ENCODE results near the gene INSR. TPM values are rescaled to one million over a fixed set of nuclear protein-coding genes. Genes with fewer than 3 reads are reported as not detected.

The INSR gene
- total and polyA plus RNA-seq, 10 of the 15 experiments (the other 5 are each of a cell fraction or from before 2014, with no cell fraction given) = 4.2 to 34.9 (median 13.6) TPM

DNA sequence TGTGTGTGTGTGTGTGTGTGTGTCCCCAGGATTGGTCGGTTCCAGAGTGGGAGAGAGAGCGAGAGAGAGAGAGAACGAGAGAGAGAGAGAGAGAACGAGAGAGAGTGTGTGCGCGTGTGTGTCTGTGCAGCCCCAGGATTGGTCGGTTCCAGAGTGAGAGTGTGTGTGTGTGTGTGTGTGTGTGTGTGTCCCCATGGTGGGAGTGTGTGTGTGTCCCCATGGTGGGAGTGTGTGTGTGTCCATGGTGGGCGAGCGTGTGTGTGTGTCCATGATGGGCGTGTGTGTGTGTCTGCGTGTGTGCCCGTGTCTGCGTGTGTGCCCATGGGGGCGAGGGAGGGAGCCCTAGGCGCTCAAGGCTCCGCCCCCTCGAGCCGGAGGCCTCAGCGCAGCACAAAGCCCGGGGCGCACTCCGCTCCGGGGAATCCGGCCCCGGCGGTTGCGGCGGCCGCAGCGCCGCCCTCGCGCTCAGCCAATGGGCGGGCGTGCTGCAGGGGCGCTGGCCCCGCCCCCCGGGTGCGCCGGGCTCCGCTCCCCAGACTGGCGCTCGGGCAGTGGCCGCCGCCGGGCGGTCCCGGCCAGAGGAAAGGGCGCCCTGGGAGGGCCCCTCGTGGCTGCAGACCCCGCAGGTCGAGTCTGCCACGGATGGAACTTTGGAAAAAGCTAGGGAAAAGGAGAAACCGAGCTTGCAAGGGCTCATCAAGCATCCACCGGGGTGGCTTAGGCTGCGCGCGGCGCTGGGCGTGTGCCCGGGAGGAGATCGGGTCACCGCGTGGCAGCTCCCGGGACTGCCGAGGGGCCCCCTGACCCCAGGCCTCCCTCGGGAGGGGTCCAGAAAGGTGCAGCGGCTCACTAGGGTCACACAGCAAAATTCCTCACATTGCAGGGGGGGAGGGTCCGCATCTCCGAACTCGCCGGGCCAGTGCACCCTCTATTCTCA lies 96.2 kb downstream of the INSR start (continued):
- TF ChIP-seq PKNOX1 (IDR thresholded peaks at IDR 0.05) (peak; percentile 52), NFYA (IDR thresholded peaks at IDR 0.05; ENCODE audit: borderline replicate concordance, low read depth, low read length) (no peak), SIN3A (IDR thresholded peaks at IDR 0.05; ENCODE audit: low read depth, low read length) (peak; percentile 69; the same call in 1 of the 2 replicates), CREM (IDR thresholded peaks at IDR 0.05; ENCODE audit: low read depth) (peak; percentile 14), HDAC2 (IDR thresholded peaks at IDR 0.05) (no peak), CREB1 (IDR thresholded peaks at IDR 0.05; ENCODE audit: low read depth) (0 out of 2 replicates have a peak, but pooled peaks have one; percentile 40), CHD1 (IDR thresholded peaks at IDR 0.05; ENCODE audit: low read depth, low read length) (no peak), MXI1 (IDR thresholded peaks at IDR 0.05; ENCODE audit: low read depth, low read length) (peak; percentile 76), MTA2 (IDR thresholded peaks at IDR 0.05; ENCODE audit: low read depth) (peak; percentile 30; the same call in 1 of the 2 replicates), PAX8 (IDR thresholded peaks at IDR 0.05) (no peak)
- TF ChIP-seq, protein P1, sequence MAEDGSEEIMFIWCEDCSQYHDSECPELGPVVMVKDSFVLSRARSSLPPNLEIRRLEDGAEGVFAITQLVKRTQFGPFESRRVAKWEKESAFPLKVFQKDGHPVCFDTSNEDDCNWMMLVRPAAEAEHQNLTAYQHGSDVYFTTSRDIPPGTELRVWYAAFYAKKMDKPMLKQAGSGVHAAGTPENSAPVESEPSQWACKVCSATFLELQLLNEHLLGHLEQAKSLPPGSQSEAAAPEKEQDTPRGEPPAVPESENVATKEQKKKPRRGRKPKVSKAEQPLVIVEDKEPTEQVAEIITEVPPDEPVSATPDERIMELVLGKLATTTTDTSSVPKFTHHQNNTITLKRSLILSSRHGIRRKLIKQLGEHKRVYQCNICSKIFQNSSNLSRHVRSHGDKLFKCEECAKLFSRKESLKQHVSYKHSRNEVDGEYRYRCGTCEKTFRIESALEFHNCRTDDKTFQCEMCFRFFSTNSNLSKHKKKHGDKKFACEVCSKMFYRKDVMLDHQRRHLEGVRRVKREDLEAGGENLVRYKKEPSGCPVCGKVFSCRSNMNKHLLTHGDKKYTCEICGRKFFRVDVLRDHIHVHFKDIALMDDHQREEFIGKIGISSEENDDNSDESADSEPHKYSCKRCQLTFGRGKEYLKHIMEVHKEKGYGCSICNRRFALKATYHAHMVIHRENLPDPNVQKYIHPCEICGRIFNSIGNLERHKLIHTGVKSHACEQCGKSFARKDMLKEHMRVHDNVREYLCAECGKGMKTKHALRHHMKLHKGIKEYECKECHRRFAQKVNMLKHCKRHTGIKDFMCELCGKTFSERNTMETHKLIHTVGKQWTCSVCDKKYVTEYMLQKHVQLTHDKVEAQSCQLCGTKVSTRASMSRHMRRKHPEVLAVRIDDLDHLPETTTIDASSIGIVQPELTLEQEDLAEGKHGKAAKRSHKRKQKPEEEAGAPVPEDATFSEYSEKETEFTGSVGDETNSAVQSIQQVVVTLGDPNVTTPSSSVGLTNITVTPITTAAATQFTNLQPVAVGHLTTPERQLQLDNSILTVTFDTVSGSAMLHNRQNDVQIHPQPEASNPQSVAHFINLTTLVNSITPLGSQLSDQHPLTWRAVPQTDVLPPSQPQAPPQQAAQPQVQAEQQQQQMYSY (CRISPR knock-in tag; IDR thresholded peaks at IDR 0.05) = no peak

Measured in GM12878 (cell line).